Inferior parietal cortex (tissue), 1 donor: Measurements from ENCODE around the gene ZNF710.

Experiments used
- DNase-seq: peaks from one replicate; pipeline ENCODE4 v3.0.0-alpha.2; 2016; ENCODE audit errors: extremely low spot score

The ZNF710 gene

GRCh38 chr15:89997079-89997478 is 4.0 kb upstream of the ZNF710 start:
- no peak for DNase-seq

- DNase-seq, result no peak
These were observed 2.9 kb upstream of the ZNF710 start for GRCh38 chr15:89998141-89998661.

DNA sequence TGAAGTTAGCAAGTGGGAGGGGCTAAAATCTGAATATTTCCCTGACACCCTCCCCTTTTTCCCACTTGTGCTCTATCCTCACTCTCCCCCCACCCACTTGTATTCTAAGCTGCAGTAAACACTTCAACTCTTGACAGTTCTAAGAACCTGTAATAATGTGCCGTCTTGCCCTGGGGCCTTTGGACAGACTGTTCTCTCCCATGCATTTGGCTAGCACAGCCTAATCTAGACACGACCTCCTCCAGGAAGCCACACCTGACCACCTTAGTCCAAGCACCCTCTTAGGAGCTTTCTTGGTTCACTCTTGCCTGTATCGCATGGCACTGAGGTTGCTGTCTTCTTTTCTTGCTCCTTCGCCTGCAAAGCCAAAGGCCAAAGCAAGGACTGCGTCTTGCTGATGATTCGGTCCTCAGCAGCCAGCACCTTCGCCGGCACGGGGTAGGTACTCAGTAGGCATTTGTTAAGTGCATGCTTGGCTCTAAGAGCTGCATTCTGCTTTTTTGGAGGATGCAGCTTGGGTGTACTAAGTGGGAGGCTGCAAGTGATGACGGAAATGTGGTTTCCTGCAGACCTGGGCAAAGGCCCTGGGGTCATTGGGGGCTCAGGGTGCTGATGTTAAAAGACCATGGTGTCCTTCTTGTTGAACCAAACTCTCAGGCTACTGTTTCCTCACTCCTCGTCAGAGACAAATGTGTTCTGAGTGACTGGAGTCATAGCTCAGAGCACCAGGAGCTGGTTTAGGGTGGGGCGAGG is 2.0 kb upstream of the ZNF710 start:
- DNase-seq, result no peak

- DNase-seq, result no peak
These were observed 1.4 kb upstream of the ZNF710 start for GRCh38 chr15:89999676-90000185.

DNA sequence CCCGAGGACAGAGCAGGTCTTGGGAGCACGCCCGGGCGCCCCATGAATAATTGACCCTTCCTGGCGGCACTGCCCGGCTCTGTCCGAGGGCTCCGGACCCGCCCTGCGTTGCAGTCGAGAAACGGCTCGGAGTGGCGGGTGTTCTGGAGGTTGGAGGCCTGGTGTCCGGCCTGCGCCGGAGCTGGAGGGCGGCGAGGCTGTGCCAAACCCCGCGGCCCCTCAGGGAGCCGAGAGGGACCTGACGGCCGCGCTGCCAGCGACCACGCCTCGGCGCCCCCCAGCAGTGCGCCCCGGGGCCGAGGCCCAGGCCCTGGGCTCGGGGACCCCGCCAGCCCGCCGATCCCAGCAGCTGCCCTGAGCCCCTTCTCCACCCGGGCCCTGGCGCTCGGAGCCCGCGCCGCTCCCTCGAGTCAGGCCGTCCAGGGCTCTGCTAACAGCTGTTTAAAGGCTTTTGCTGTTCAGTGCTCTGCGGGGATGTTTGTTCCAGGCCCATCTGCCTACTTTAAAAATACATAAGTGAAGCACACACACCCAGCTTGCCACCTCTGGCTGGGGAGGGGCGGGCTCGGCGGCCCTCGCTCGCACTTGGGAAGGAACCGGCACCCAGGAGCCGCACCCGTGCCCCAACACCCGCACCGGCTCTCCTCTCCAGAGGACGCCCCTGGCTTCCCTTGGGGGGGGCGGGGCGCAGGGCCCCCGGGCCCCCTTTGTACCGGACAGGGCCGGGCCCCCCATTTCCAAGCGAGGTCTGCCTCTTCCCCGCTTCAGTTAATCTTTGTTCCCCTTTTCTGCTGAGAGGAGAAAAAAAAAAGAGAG is 730 bp upstream of the ZNF710 start:
- DNase-seq, result no peak

- DNase-seq, result no peak
These were observed 731 bp downstream of the ZNF710 start for GRCh38 chr15:90001683-90002427.

- no peak for DNase-seq
These were observed 1.3 kb downstream of the ZNF710 start for GRCh38 chr15:90002428-90002844.

DNA sequence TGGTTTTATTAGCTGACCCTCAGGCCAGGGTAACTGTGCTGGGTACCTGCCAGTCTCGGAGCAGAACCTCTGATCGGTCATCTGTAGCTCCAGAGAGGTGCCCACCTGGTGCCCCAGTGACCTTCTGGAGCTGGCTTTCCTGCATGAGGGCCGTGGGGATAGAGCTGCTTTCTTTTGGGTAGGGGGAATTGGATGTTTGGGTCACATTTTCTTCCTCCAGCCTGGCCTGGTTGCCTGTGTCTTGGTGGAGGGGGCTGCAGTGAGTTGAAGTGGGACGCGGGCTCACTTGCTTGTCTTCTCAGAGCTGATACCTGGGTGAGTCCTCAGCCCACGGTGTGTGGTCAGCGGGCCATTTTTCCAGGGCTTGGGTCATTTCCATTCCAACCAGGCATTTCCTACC is 2.6 kb downstream of the ZNF710 start:
- DNase-seq, result no peak

- no peak for DNase-seq
These were observed 3.1 kb downstream of the ZNF710 start for GRCh38 chr15:90004252-90004651.

DNA sequence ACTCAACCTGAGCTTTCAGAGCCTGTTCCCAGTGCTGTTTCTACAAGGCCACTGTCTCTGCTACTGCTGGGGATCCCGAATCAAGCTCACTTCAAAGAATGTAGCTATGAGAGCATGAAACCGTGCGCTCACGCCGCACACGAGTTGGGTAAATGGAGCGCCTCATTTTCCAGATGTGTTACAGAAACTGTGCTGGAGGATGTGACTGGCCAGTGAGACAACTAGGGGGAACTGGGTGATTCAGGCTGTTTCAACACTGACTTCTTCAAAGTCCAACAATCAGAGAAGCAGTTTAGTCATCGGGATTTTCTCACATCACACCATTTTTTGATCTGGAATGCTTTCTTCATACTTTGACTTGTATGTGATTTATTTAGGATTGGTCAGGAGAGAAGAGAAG is 3.5 kb downstream of the ZNF710 start:
- no peak for DNase-seq

- no peak for DNase-seq
These were observed 5.3 kb downstream of the ZNF710 start for GRCh38 chr15:90006217-90007075.

DNA sequence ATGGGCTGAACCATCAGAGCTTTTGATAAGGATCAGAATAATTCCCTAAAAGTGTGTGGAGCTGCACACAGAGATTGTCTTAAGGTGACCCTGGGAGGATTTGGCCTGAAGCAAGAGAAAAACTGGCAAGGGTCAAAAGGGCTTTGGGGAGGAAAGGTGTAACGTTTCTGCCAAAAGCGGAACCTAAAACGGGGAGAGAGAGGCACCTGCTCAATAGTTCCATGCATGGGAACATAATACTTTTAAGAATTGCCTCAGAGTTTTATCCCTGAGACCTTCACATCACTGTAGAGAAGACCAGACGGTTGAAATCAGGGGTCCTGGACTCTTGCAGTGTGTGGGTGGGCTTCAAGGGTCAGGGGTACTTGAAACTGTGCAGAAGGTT is 5.9 kb downstream of the ZNF710 start:
- no peak for DNase-seq

DNA sequence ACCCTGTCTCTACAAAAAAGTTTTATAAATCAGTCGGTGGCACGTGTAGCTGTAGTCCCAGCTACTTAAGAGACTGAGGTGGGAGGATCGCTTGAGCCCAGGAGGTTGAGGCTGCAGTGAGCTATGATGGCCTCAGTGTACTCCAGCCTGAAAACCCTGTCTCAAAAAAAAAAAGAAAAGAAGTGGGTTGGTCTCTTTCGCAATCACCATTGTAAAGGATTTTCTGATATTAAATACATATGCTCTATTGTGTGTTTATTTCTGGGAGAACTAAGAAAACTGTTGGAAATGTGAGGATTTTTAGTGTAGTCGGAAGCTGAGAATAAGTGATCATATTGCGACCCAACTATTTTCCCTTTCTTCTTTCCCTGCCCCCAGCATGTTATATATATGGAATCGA is 7.5 kb downstream of the ZNF710 start:
- no peak for DNase-seq

DNA sequence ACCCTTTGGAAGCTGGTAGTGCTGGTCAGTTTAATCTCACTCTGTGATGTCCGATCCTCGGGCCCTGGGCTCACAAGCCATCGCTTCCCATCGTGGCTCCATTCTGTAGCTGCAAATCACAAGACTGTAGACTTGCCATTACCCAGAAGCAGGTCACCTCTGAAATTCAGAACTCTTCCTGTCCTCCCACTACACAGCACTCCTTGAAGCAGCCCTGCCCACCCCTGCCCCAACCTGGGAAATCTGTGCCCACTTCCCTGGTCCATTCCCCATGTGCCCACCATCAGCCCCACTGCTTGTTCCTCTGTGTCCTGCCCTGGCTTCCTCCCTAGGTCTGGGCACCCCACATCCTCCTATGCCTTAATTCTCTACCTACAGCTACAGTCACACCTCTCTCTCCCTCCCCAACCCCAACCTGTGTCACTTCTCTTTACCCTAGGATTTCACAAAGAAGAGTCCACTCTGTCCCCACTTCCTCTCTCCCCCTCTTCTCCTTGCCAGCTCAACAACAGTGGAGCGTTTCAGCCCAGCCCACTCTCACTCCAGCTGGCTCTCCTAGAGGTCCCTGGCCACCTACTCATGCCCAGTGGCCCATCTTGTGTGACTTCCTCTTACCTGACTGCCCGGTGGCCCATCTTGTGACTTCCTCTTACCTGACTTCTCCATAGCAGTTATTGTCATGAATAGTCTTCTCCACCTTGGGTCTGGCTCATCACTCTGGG is 8.3 kb downstream of the ZNF710 start:
- no peak for DNase-seq

DNA sequence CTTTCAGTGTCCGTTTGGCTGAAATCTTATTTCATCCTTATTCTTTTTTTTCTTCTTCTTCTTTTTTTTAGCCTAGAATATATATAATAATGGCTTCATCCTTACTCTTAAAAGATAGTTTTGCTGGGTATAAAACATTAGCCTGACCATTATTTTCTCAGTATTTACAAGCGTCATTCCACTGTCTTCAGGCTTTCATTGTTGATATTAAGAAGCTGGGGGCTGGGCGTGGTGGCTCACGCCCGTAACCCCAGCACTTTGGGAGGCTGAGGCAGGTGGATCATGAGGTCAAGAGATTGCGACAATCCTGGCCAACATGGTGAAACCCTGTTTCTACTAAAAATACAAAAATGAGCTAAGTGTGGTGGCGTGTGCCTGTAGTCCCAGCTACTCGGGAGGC is 10.6 kb downstream of the ZNF710 start:
- DNase-seq, result no peak

DNA sequence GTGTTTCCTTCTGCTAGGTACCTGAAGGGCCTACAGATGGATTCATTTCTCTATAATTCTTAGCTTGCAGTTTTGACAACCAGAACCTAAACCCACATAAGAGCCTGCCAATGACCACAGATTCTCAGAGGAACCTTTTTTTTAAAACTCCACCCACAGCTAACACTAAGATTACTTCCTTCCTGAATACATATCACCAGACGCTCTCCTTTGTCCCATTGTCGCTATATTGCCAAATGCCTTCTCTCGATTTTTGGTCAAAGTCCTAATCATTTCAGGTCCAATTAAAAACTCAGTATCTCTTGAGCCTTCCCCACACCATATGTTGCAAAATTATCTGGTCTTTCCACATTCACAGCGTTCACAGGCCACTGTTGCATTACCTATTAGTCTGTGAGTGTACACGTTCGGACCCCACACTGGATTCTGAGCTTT is 12.4 kb downstream of the ZNF710 start:
- no peak for DNase-seq

DNA sequence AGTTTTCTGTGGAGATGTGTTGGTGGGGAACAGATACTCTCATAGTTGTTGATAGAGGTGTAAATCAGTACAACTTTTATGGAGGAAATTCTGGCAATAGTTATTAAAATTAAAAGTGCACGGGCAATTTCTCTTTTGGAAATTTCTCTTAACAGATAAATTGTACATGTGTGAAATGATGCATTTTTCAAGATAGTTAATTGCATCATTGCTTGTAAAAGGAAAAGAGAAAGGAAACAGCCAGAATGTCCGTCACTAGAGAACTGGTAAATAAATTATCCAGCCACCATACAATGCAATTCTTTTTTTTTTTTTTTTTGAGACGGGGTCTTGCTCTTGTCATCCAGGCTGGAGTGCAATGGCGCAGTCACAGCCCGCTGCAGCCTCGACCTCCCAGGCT is 14.2 kb downstream of the ZNF710 start:
- DNase-seq, result no peak

DNA sequence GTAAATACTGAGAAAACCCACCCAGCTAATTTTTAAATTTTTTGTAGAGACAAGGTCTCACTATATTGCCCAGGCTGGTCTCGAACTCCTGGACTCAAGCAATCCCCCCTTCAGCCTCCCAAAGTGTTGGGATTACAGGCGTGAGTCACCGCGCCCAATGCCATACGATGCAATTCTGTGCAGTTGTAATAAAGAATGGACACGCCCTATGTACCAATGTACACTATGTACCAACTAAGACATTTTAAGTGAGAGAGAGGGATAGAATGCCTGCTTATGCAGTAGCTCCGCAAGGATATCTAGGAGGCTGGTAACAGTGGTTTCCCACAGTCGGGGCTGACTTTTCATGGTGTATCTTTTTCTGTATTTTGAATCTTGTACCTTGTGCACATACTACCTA is 14.6 kb downstream of the ZNF710 start:
- no peak for DNase-seq

DNA sequence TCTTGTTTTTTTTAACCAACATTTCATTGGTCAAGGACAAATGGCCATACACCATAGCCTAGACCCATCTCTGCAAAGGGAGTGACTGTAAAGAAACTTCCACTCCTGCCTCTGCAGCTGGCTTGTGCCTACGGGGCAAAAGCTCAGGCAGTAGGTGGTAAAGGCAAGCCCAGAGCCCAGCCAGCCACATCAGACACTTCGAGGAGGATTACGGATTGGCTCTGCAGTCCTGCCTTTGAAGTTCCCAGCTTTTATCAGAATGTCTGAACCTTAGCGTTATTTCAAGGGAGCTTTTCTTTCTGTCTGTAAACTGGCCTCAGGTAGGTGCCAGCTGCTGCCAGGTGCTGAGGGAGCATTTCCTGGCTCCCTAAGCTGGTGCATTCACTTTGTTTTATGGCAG is 15.6 kb downstream of the ZNF710 start:
- no peak for DNase-seq

- no peak for DNase-seq
These were observed 17.2 kb downstream of the ZNF710 start for GRCh38 chr15:90018216-90018831.
